Neuronal stem cell (in vitro differentiated cells): ENCODE data around the gene SH3PXD2A.

ENCODE experiments used
- DNase-seq: peaks from one replicate; pipeline ENCODE4 v3.0.0-alpha.2; 2013; ENCODE audit warnings: low spot score
- H2AFZ ChIP-seq: one replicate; pipeline ENCODE4 v1.6.1; 2013; ENCODE audit warnings: mild to moderate bottlenecking, low read length, inconsistent platforms
- H2AK5ac ChIP-seq: 2 replicates; pipeline ENCODE4 v1.6.1; 2013; ENCODE audit warnings: low read depth, mild to moderate bottlenecking, inconsistent platforms, low read length, moderate library complexity, mixed read lengths
- H2BK120ac ChIP-seq: 2 replicates; pipeline ENCODE4 v1.6.1; 2013; ENCODE audit warnings: low read depth, mild to moderate bottlenecking, inconsistent platforms, low read length, moderate library complexity, mixed read lengths
- H2BK12ac ChIP-seq: one replicate; pipeline ENCODE4 v1.6.1; 2013; ENCODE audit warnings: low read length, inconsistent platforms
- H2BK15ac ChIP-seq: 2 replicates; pipeline ENCODE4 v1.6.1; 2013; ENCODE audit warnings: mild to moderate bottlenecking, low read length, inconsistent platforms, mixed read lengths
- H2BK5ac ChIP-seq: one replicate; pipeline ENCODE4 v1.6.1; 2013; ENCODE audit warnings: inconsistent platforms, mild to moderate bottlenecking, low read length, moderate library complexity
- H3K14ac ChIP-seq: one replicate; pipeline ENCODE4 v1.6.1; 2013; ENCODE audit warnings: low read length, inconsistent platforms
- H3K18ac ChIP-seq: 2 replicates; pipeline ENCODE4 v1.6.1; 2013; ENCODE audit warnings: low read length, inconsistent platforms
- H3K23ac ChIP-seq: 2 replicates; pipeline ENCODE4 v1.6.1; 2013; ENCODE audit warnings: low read depth, mild to moderate bottlenecking, mixed read lengths, low read length, inconsistent platforms; ENCODE audit not compliant: poor library complexity
- H3K27ac ChIP-seq: replicated peaks from 3 replicates; pipeline ENCODE4 v1.5.1; 2013; ENCODE audit warnings: low read length, inconsistent platforms
- H3K27me3 ChIP-seq, 3 experiments: 2 replicates each; pipeline ENCODE4 v1.6.1; 2013; ENCODE audit warnings: low read length in 3 of 3, mild to moderate bottlenecking in 2 of 3, inconsistent platforms in 1 of 3, low read depth in 1 of 3, mixed read lengths in 1 of 3, moderate library complexity in 1 of 3; ENCODE audit not compliant: control insufficient read depth in 3 of 3, insufficient read depth in 3 of 3
- H3K36me3 ChIP-seq, 2 donors: replicated peaks in 1 of 2; 2 replicates each; pipeline ENCODE4 v1.6.1; 2013; ENCODE audit warnings: low read length in 2 of 2; ENCODE audit not compliant: control insufficient read depth in 2 of 2, insufficient read depth in 2 of 2
- H3K4ac ChIP-seq: 2 replicates; pipeline ENCODE4 v1.6.1; 2013; ENCODE audit warnings: inconsistent platforms, mild to moderate bottlenecking, low read length, moderate library complexity
- H3K4me1 ChIP-seq, 2 donors: 1 replicate in 1 of 2; 2 replicates in 1 of 2; pipeline ENCODE4 v1.6.1; 2013; ENCODE audit warnings: low read length in 2 of 2, low read depth in 1 of 2; ENCODE audit not compliant: control insufficient read depth in 2 of 2, insufficient read depth in 1 of 2
- H3K4me2 ChIP-seq: one replicate; pipeline ENCODE4 v1.6.1; 2013; ENCODE audit warnings: mild to moderate bottlenecking, low read length, inconsistent platforms; ENCODE audit not compliant: insufficient read depth, poor library complexity, severe bottlenecking
- H3K4me3 ChIP-seq, 2 donors: 2 replicates each; pipeline ENCODE4 v1.5.1; 2013; ENCODE audit warnings: low read length in 2 of 2, mild to moderate bottlenecking in 2 of 2, inconsistent platforms in 1 of 2, moderate library complexity in 1 of 2
- H3K79me1 ChIP-seq: one replicate; pipeline ENCODE4 v1.6.1; 2013; ENCODE audit warnings: low read depth, mild to moderate bottlenecking, inconsistent platforms, low read length, moderate library complexity
- H3K9ac ChIP-seq: one replicate; pipeline ENCODE4 v1.6.1; 2013; ENCODE audit warnings: mild to moderate bottlenecking, low read depth, low read length, inconsistent platforms; ENCODE audit not compliant: poor library complexity
- H3K9me3 ChIP-seq, 2 donors: replicated peaks in 1 of 2; 2 replicates each; pipeline versions ENCODE3 to v1.6.1; 2013; ENCODE audit warnings: low read length in 2 of 2, mild to moderate bottlenecking in 2 of 2, inconsistent platforms in 1 of 2, low read depth in 1 of 2, mixed read lengths in 1 of 2, moderate library complexity in 1 of 2; ENCODE audit not compliant: control insufficient read depth in 2 of 2, insufficient read depth in 1 of 2
- H4K8ac ChIP-seq: one replicate; pipeline ENCODE4 v1.6.1; 2013; ENCODE audit warnings: low read depth, mild to moderate bottlenecking, inconsistent platforms, low read length, moderate library complexity
- H4K91ac ChIP-seq: one replicate; pipeline ENCODE4 v1.6.1; 2013; ENCODE audit warnings: low read length, low read depth, mild to moderate bottlenecking, inconsistent platforms; ENCODE audit not compliant: poor library complexity
- WGBS, 2 donors: extraction: QIAGEN DNeasy Blood & Tissue Kit; methylation state at CpG; one replicate each; pipeline ENCODE4 v1.1.7; 2013; ENCODE audit warnings: missing lambda C conversion rate in 2 of 2, mixed read lengths in 1 of 2; ENCODE audit not compliant: insufficient read length in 2 of 2, insufficient replicate concordance in 1 of 2; ENCODE audit errors: extremely low coverage in 2 of 2; 5-methylcytosine and 5-hydroxymethylcytosine counted together

Gene SH3PXD2A

GRCh38 chr10:103573205-103573487 lies 282.2 kb downstream of the SH3PXD2A start:
- H2BK5ac ChIP-seq, result no peak overlapping the region
- H3K18ac ChIP-seq, result no peak overlapping the region
- no peak overlapping the region for H2AFZ ChIP-seq
- no peak overlapping the region for H2BK120ac ChIP-seq
- H3K23ac ChIP-seq, result no peak overlapping the region
- WGBS, 2 donors, result no CpG with 5 or more reads among the region's 7 CpGs
- no peak overlapping the region for H4K91ac ChIP-seq
- no peak overlapping the region for H3K27ac ChIP-seq
- H3K14ac ChIP-seq, result no peak overlapping the region
- no peaks in the 10 kb centered on the region for H3K4me1 ChIP-seq
- no peaks in the 10 kb centered on the region for H3K36me3 ChIP-seq
- H2BK15ac ChIP-seq, result no peak overlapping the region
- H3K4ac ChIP-seq, result no peak overlapping the region
- H2AK5ac ChIP-seq, result no peak overlapping the region
- no peak for DNase-seq
- no peak overlapping the region for H3K4me3 ChIP-seq
- no peak overlapping the region for H4K8ac ChIP-seq
- H2BK12ac ChIP-seq, result no peak overlapping the region
- no peaks in the 10 kb centered on the region for H3K79me1 ChIP-seq
- H3K27me3 ChIP-seq, result peaks cover 0 to 11% (median 0%) of the 10 kb centered on the region in 3 experiments
- H3K9me3 ChIP-seq, result no peaks in the 10 kb centered on the region
- H3K4me2 ChIP-seq, result no peak overlapping the region
- no peak overlapping the region for H3K9ac ChIP-seq

- Histone ChIP-seq H2BK12ac (no peak overlapping the region), H3K79me1 (no peaks in the 10 kb centered on the region), H4K91ac (no peak overlapping the region), H3K9ac (no peak overlapping the region), H3K18ac (no peak overlapping the region), H3K36me3 (no peaks in the 10 kb centered on the region), H2AK5ac (no peak overlapping the region), H3K14ac (no peak overlapping the region), H2BK15ac (no peak overlapping the region), H3K4me2 (no peak overlapping the region), H3K4ac (no peak overlapping the region), H3K9me3 (no peaks in the 10 kb centered on the region), H3K23ac (no peak overlapping the region), H3K4me3 (no peak overlapping the region), H2BK5ac (no peak overlapping the region), H3K4me1 (no peaks in the 10 kb centered on the region), H3K27ac (no peak overlapping the region), H2BK120ac (no peak overlapping the region), H3K27me3 (peaks cover 0 to 8% (median 0%) of the 10 kb centered on the region in 3 experiments), H4K8ac (no peak overlapping the region), H2AFZ (no peak overlapping the region)
- DNase-seq, result no peak
- WGBS, 2 donors, result no CpG with 5 or more reads among the region's 10 CpGs
These were observed 282.8 kb downstream of the SH3PXD2A start for GRCh38 chr10:103572347-103573204.

- H3K4me3 ChIP-seq, result no peak overlapping the region
- H3K27me3 ChIP-seq, result peaks cover 0 to 6% (median 0%) of the 10 kb centered on the region in 3 experiments
- no CpG with 5 or more reads among the region's 18 CpGs for WGBS, 2 donors
- H2BK15ac ChIP-seq, result no peak overlapping the region
- no peak overlapping the region for H3K14ac ChIP-seq
- no peak overlapping the region for H3K4ac ChIP-seq
- H3K18ac ChIP-seq, result peak overlapping the region; percentile 20
- no peaks in the 10 kb centered on the region for H3K79me1 ChIP-seq
- peak overlapping the region; percentile 23 for H4K91ac ChIP-seq
- H2AFZ ChIP-seq, result no peak overlapping the region
- H3K36me3 ChIP-seq, result no peaks in the 10 kb centered on the region
- no peak overlapping the region for H4K8ac ChIP-seq
- DNase-seq, result no peak
- no peak overlapping the region for H3K4me2 ChIP-seq
- H3K9me3 ChIP-seq, result no peaks in the 10 kb centered on the region
- no peak overlapping the region for H2BK5ac ChIP-seq
- H2BK12ac ChIP-seq, result no peak overlapping the region
- no peaks in the 10 kb centered on the region for H3K4me1 ChIP-seq
- no peak overlapping the region for H2AK5ac ChIP-seq
- peak overlapping the region; percentile 17 for H3K23ac ChIP-seq
- no peak overlapping the region for H3K9ac ChIP-seq
- no peak overlapping the region for H3K27ac ChIP-seq
- no peak overlapping the region for H2BK120ac ChIP-seq
These were observed 283.8 kb downstream of the SH3PXD2A start for GRCh38 chr10:103571656-103571975.

- Histone ChIP-seq H2BK5ac (no peak overlapping the region), H3K27me3 (peaks cover 0 to 6% (median 0%) of the 10 kb centered on the region in 3 experiments), H2BK15ac (no peak overlapping the region), H3K79me1 (no peaks in the 10 kb centered on the region), H3K9me3 (no peaks in the 10 kb centered on the region), H3K27ac (no peak overlapping the region), H3K4me1 (no peaks in the 10 kb centered on the region), H4K91ac (peak overlapping the region; percentile 23), H3K36me3 (no peaks in the 10 kb centered on the region), H3K9ac (no peak overlapping the region), H3K18ac (peak overlapping the region; percentile 23), H3K4me3 (no peak overlapping the region), H3K4me2 (no peak overlapping the region), H3K23ac (peak overlapping the region; percentile 17), H2BK120ac (no peak overlapping the region), H3K14ac (no peak overlapping the region), H4K8ac (no peak overlapping the region), H2BK12ac (no peak overlapping the region), H2AK5ac (peak overlapping the region; percentile 29), H2AFZ (no peak overlapping the region), H3K4ac (no peak overlapping the region)
- no peak for DNase-seq
- no CpG with 5 or more reads among the region's 28 CpGs for WGBS, 2 donors
These were observed 284.3 kb downstream of the SH3PXD2A start for GRCh38 chr10:103570844-103571655.
